Endodermal cell (in vitro differentiated cells): Measurements from ENCODE around the gene SH2D6. TPM values are rescaled to one million over a fixed set of nuclear protein-coding genes. Genes with fewer than 3 reads are reported as not detected.

Experiments
- DNase-seq: peaks from one replicate; pipeline ENCODE4 v3.0.0-alpha.2; 2017
- H3K27ac ChIP-seq: 2 replicates; pipeline ENCODE4 v1.5.1; 2013; ENCODE audit warnings: mild to moderate bottlenecking, low read depth, low read length, moderate library complexity
- H3K27me3 ChIP-seq: 2 replicates; pipeline ENCODE4 v1.6.1; 2013; ENCODE audit warnings: mild to moderate bottlenecking, low read length, moderate library complexity; ENCODE audit not compliant: insufficient read depth, control insufficient read depth, poor library complexity, severe bottlenecking
- H3K36me3 ChIP-seq: 2 replicates; pipeline ENCODE4 v1.7.0; 2013; ENCODE audit warnings: mild to moderate bottlenecking, low read length, moderate library complexity; ENCODE audit not compliant: control insufficient read depth, insufficient read depth
- H3K4me1 ChIP-seq: one replicate; pipeline ENCODE4 v1.7.0; 2013; ENCODE audit warnings: low read length; ENCODE audit not compliant: control insufficient read depth, insufficient read depth
- H3K4me3 ChIP-seq: 2 replicates; pipeline ENCODE4 v1.5.1; 2013; ENCODE audit warnings: mild to moderate bottlenecking, low read length, moderate library complexity
- H3K9ac ChIP-seq: 2 replicates; pipeline ENCODE4 v1.6.1; 2013; ENCODE audit warnings: mild to moderate bottlenecking, low read length, moderate library complexity; ENCODE audit not compliant: poor library complexity, severe bottlenecking; ENCODE audit errors: extremely low read depth
- H3K9me3 ChIP-seq: 2 replicates; pipeline ENCODE4 v1.6.1; 2013; ENCODE audit warnings: mild to moderate bottlenecking, low read length, moderate library complexity; ENCODE audit not compliant: control insufficient read depth
- H3K27ac Mint-ChIP-seq: 2 replicates; pipeline ENCODE4 v1.8.0; 2020; ENCODE audit warnings: mixed read lengths
- H3K27me3 Mint-ChIP-seq: 2 replicates; pipeline ENCODE4 v1.8.0; 2021; ENCODE audit warnings: mild to moderate bottlenecking, mixed read lengths; ENCODE audit not compliant: insufficient read depth
- H3K36me3 Mint-ChIP-seq: 2 replicates; pipeline ENCODE4 v1.8.0; 2020; ENCODE audit warnings: low read depth, mixed read lengths
- H3K4me1 Mint-ChIP-seq: 2 replicates; pipeline ENCODE4 v1.8.0; 2020; ENCODE audit warnings: mixed read lengths
- H3K4me3 Mint-ChIP-seq: 2 replicates; pipeline ENCODE4 v1.8.0; 2020; ENCODE audit warnings: mild to moderate bottlenecking, moderate library complexity, mixed read lengths
- H3K9me3 Mint-ChIP-seq: 2 replicates; pipeline ENCODE4 v1.8.0; 2020; ENCODE audit warnings: mild to moderate bottlenecking, mixed read lengths
- CTCF ChIP-seq: fragments of 200-600 bp; sonication (generic); conservative IDR thresholded peaks from 2 replicates; pipeline ENCODE4 v1.5.0; 2021; ENCODE audit warnings: antibody characterized with exemption, mild to moderate bottlenecking
- WGBS, 2 experiments: methylation state at CpG; one replicate each; pipeline versions ENCODE4 v1.1.5 to v1.1.7; 2013; ENCODE audit warnings: missing lambda C conversion rate in 2 of 2, mixed read lengths in 1 of 2; ENCODE audit not compliant: insufficient coverage in 1 of 2, insufficient read length in 1 of 2; 5-methylcytosine and 5-hydroxymethylcytosine counted together
- total RNA-seq, 2 donors: library from RNA; stranded (reverse); fragmentation: NEBNext Ultra II Directional in 1 of 2; extraction: Animal tissue kit (Norgen Biotek cat#: 25700) in 1 of 2; gene quantifications; 2 replicates in 1 of 2; 3 replicates in 1 of 2; pipeline ENCODE4 v1.2.1, GENCODE V29; 2021

Gene SH2D6
- total RNA-seq, 2 donors from 2014 or later: 0.68 to 1.1 TPM

GRCh38 chr2:85430752-85431569, 12.4 kb downstream of the SH2D6 start:
- no peaks in the 10 kb centered on the region for H3K36me3 ChIP-seq
- WGBS, 2 experiments: 50 to 54% methylated on average over 1 to 16 of the region's 16 CpGs
- no peaks in the 10 kb centered on the region for H3K36me3 Mint-ChIP-seq
- no peak overlapping the region for H3K27ac Mint-ChIP-seq
- peaks cover 5% of the 10 kb centered on the region for H3K4me1 ChIP-seq
- no peak for TF ChIP-seq CTCF
- no peaks in the 10 kb centered on the region for H3K27me3 ChIP-seq
- peak overlapping the region; percentile 32 for H3K4me3 Mint-ChIP-seq
- no peak overlapping the region for H3K4me3 ChIP-seq
- H3K9ac ChIP-seq: no peak overlapping the region
- H3K4me1 Mint-ChIP-seq: peaks cover 37% of the 10 kb centered on the region
- no peaks in the 10 kb centered on the region for H3K27me3 Mint-ChIP-seq
- no peaks in the 10 kb centered on the region for H3K9me3 Mint-ChIP-seq
- H3K27ac ChIP-seq: peak overlapping the region; percentile 91
- H3K9me3 ChIP-seq: no peaks in the 10 kb centered on the region
- peak; percentile 96 for DNase-seq

GRCh38 chr2:85431570-85432205, 13.2 kb downstream of the SH2D6 start:
- H3K9me3 Mint-ChIP-seq: no peaks in the 10 kb centered on the region
- WGBS, 2 experiments: 75 to 85% methylated on average over 6 to 10 of the region's 10 CpGs
- Histone ChIP-seq H3K4me3 (no peak overlapping the region), H3K9me3 (no peaks in the 10 kb centered on the region), H3K9ac (no peak overlapping the region), H3K27me3 (no peaks in the 10 kb centered on the region), H3K27ac (peak overlapping the region; percentile 91), H3K36me3 (no peaks in the 10 kb centered on the region), H3K4me1 (peaks cover 5% of the 10 kb centered on the region)
- peaks cover 40% of the 10 kb centered on the region for H3K4me1 Mint-ChIP-seq
- DNase-seq: no peak
- H3K27ac Mint-ChIP-seq: no peak overlapping the region
- H3K27me3 Mint-ChIP-seq: no peaks in the 10 kb centered on the region
- no peak for TF ChIP-seq CTCF
- H3K36me3 Mint-ChIP-seq: no peaks in the 10 kb centered on the region
- H3K4me3 Mint-ChIP-seq: peak overlapping the region; percentile 32

- TF ChIP-seq CTCF: no peak
- peak; percentile 73 for DNase-seq
- no peak overlapping the region for H3K9ac ChIP-seq
- H3K4me1 ChIP-seq: peaks cover 12% of the 10 kb centered on the region
- no peak overlapping the region for H3K4me3 ChIP-seq
- H3K36me3 Mint-ChIP-seq: no peaks in the 10 kb centered on the region
- no peaks in the 10 kb centered on the region for H3K27me3 Mint-ChIP-seq
- H3K27ac ChIP-seq: peak overlapping the region; percentile 25
- no peaks in the 10 kb centered on the region for H3K9me3 ChIP-seq
- H3K9me3 Mint-ChIP-seq: no peaks in the 10 kb centered on the region
- no peaks in the 10 kb centered on the region for H3K36me3 ChIP-seq
- H3K27me3 ChIP-seq: no peaks in the 10 kb centered on the region
- peaks cover 31% of the 10 kb centered on the region for H3K4me1 Mint-ChIP-seq
- no peak overlapping the region for H3K27ac Mint-ChIP-seq
- no peak overlapping the region for H3K4me3 Mint-ChIP-seq
- WGBS, 2 experiments: 76 to 80% methylated on average over 2 to 6 of the region's 6 CpGs
Observed at GRCh38 chr2:85433511-85434089, 15.1 kb downstream of the SH2D6 start.
